ENCODE results near the gene CBX3. TPM values are rescaled to one million over a fixed set of nuclear protein-coding genes. Genes with fewer than 3 reads are reported as not detected.
"Not testable (repeated sequence)": the region's sequence is repeated elsewhere in the genome, so short reads cannot be mapped to it uniquely, and the experiment has no call there.

CBX3 gene
- 54.2 TPM for total RNA-seq
- long read RNA-seq, transcript CBX3-202 (6 exons, 1,857 nt) = major isoform, 157 of 185 reads
- long read RNA-seq, transcript CBX3-201 (6 exons, 2,128 nt) = minor isoform, 11 of 185 reads
- long read RNA-seq, partial matches to known transcripts = 5 of 185 reads
- long read RNA-seq, other reads (novel, unspliced or antisense) = 12 of 185 reads

DNA sequence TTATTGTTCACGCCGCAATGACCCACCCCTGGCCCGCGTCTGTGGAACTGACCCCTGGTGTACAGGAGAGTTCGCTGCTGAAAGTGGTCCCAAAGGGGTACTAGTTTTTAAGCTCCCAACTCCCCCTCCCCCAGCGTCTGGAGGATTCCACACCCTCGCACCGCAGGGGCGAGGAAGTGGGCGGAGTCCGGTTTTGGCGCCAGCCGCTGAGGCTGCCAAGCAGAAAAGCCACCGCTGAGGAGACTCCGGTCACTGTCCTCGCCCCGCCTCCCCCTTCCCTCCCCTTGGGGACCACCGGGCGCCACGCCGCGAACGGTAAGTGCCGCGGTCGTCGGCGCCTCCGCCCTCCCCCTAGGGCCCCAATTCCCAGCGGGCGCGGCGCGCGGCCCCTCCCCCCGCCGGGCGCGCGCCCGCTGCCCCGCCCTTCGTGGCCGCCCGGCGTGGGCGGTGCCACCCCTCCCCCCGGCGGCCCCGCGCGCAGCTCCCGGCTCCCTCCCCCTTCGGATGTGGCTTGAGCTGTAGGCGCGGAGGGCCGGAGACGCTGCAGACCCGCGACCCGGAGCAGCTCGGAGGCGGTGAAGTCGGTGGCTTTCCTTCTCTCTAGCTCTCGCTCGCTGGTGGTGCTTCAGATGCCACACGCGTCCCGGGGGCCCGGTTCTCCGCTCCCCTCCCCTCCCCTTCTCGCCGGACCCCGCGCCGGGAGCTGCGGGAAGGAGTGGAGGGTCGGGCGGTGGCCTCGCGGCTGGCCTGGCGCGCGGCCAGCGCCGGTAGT, at the start of gene CBX3:
Gene CBX3, plus strand, starts transcription at position 499 of the 772 bp plus-strand sequence. CDS start 1,254 bp downstream, outside the sequence.
- intact Hi-C loops (cut with DNase I) = no loop called here
- ATAC-seq (ENCODE audit: poor library complexity) = peak; percentile 80
- DNase-seq = peak; percentile 94

DNA sequence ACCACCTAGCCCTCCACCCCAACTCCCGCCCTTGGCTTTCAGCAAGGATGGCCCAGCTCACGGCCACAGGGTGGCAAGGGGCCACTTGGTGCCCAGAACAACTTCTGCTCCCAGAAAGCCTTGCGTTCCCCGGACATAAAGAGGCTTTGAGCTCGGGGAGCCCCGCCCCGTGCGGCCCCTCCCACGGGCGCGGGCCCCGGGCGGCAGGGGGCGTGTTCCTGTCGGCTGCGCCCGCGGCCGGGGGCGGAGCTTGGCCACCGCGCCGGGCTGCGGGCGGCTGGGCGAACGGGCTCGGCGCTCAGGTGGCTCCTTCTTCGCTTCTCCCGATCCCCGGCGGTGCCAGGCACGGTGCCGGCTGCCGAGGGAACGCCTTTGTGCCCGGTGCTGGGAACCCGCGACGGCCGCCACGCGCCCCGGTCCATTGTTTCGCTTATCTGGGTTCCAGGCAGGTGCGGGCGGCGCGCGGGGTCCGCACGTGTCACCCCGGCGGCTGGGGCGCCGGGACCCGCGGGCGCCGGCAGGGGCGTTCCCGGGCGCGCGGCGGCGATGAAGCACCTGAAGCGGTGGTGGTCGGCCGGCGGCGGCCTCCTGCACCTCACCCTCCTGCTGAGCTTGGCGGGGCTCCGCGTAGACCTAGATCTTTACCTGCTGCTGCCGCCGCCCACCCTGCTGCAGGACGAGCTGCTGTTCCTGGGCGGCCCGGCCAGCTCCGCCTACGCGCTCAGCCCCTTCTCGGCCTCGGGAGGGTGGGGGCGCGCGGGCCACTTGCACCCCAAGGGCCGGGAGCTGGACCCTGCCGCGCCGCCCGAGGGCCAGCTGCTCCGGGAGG, 49.4 kb upstream of the CBX3 start, which contains the start of gene NFE2L3:
Gene NFE2L3, plus strand, starts transcription at position 246 of the 829 bp plus-strand sequence. Its CDS starts 301 bp downstream, at position 547.
- intact Hi-C loops (cut with DNase I) = no loop called here
- ATAC-seq (ENCODE audit: poor library complexity) (peak; percentile 82), DNase-seq (peak; percentile 89)

- ATAC-seq (ENCODE audit: poor library complexity); intact Hi-C loops (cut with DNase I): not testable (repeated sequence)
- peak; percentile 41 for DNase-seq
Measured at GRCh38 chr7:26152782-26153240, 48.7 kb upstream of the CBX3 start.

GRCh38 chr7:26153241-26153822, 48.2 kb upstream of the CBX3 start:
- intact Hi-C loops (cut with DNase I) = no loop called here
- no peak for ATAC-seq (ENCODE audit: poor library complexity)
- no peak for DNase-seq

- DNase-seq (no peak), ATAC-seq (ENCODE audit: poor library complexity) (peak; percentile 42)
- intact Hi-C loops (cut with DNase I) = no loop called here
Measured at GRCh38 chr7:26153823-26154783, 47.4 kb upstream of the CBX3 start.

- ATAC-seq (ENCODE audit: poor library complexity) (no peak), DNase-seq (no peak)
- intact Hi-C loops (cut with DNase I) = no loop called here
Measured at GRCh38 chr7:26155531-26156375, 45.8 kb upstream of the CBX3 start.

GRCh38 chr7:26156451-26157420, 44.8 kb upstream of the CBX3 start:
- no peak for DNase-seq
- intact Hi-C loops (cut with DNase I) = no loop called here
- ATAC-seq (ENCODE audit: poor library complexity) = no peak

DNA sequence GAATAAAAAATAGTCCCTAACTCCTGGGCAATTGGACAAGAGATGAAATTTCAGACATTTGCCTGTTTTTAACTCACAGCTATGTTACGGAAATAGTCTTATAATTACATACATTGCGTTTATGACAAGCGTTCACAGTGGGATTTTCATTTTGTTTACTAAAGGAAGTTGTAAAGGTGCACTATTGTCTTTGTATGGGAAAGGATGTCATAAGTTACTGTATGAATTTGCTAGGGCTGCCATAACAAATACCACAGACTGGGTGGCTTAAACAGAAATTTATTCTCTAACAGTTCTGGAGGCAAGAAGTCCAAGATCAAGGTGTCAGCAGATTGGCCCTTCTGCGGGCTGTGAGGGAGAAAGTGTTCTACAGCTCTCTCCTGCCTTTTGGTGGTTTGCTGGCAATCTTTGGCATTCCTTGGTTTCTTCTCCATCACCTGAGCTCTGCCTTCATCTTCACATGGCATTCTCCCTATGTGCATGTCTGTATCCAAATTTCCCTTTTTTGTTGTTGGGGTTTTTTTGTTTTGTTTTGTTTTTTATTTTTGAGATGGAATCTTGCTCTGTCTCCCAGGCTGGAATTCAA, 43.9 kb upstream of the CBX3 start:
- DNase-seq (no peak), ATAC-seq (ENCODE audit: poor library complexity) (no peak)
- intact Hi-C loops (cut with DNase I) = no loop called here

- DNase-seq (no peak), ATAC-seq (ENCODE audit: poor library complexity) (no peak)
- intact Hi-C loops (cut with DNase I) = no loop called here
Measured at GRCh38 chr7:26159243-26159642, 42.3 kb upstream of the CBX3 start.

DNA sequence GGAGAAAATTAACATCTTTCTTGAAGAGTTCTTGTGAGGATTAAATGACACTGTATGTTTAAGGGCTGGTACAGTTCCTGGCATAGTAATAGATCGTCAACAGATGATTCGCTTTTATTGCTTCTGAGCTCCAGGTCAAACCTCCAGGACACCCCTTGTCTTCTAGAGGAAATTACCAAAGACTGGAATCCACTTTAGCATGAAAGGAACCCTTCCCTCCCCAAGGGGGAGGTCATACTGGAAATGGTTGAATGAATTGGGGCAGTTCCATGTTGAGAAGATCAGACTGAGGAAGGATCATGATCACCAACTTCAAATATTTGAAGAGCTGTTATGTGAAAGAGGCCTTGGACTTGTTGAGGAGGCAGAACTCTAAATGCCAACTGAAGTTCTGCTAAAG, 40.6 kb upstream of the CBX3 start:
- intact Hi-C loops (cut with DNase I) = no loop called here
- DNase-seq (no peak), ATAC-seq (ENCODE audit: poor library complexity) (no peak)

GRCh38 chr7:26162431-26162830, 39.1 kb upstream of the CBX3 start:
- intact Hi-C loops (cut with DNase I) = no loop called here
- ATAC-seq (ENCODE audit: poor library complexity) (no peak), DNase-seq (no peak)

- DNase-seq; ATAC-seq (ENCODE audit: poor library complexity); intact Hi-C loops (cut with DNase I): not testable (repeated sequence)
Measured at GRCh38 chr7:26163804-26164203, 37.7 kb upstream of the CBX3 start.

DNA sequence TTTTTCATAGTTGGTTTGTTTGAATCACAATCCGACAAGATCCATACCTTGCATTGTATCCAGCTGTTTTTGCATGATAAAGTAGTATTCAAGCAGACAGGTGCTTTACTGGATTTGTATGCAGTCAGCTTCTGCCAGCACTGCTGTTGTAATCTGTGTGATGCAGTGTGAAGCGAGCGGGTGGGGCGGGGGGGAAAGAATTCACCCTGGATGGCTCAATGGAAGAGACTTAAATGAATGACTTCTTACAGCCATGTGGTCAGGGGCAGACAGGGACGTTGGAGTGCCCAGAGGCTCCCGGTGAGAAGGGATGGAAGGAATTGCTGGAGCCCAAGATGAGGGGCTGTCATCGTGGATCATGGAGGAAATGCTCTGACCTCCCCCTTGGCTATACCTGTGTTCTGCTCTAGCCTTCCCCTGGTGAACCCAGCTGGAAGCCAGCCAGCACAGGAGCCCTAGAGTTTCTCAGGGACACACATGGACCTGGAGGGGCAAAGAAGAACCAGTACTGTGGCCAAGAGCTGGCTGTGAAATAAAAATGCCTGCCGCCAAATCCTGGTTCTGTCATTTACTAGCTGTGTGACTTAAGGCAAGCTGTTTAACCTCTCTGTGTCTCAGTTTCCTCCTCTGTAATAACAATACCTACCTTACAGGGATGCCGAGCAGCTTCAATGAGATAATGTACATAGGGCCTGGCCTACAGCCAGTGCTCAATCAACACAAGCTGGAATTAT, 35.4 kb upstream of the CBX3 start:
- intact Hi-C loops (cut with DNase I) = no loop called here
- no peak for ATAC-seq (ENCODE audit: poor library complexity)
- DNase-seq = no peak

DNA sequence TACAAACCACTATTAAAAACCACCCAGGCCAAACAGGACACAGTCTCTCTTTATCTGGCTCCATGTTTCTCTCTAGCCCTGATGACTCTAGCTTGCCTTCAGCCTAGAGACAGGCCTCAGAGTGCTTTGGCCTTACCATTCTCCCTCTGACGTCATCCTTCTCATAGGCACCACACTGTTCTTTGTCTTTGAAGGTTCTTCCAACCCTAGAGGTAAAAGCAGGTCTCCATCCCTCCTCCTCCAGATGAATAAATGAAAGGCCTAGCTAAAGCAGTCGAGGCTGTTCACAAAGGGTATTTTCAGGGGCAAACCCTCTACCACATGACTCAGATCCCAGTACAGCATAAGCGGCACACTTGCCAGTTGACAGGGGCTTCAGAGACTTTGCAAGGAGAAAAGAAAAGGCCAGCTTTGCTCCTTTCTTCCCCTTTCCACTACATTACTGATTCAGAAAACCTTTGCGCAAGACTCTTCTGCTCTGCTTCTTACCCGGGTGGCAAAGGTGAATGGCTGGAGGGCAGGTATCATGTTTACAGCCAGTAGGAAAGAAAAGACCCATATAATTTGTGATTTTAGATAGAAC, 34.8 kb upstream of the CBX3 start:
- intact Hi-C loops (cut with DNase I) = no loop called here
- ATAC-seq (ENCODE audit: poor library complexity) (no peak), DNase-seq (no peak)
